HepG2 (cell line): ENCODE measurements around the gene SLC25A17. TPM values are rescaled to one million over a fixed set of nuclear protein-coding genes. Genes with fewer than 3 reads are reported as not detected.

Experiments
- ATAC-seq: fragments of 200-7000 bp; cut with Tn5 transposase; 3 replicates; pipeline ENCODE4 v1.9.1; 2020; ENCODE audit warnings: mild to moderate bottlenecking, moderate library complexity
- BruUV-seq: library from RNA; stranded (reverse); fragments of 400-500 nt; replicated peaks from 2 replicates; lab custom pipeline; 2021; lab: Mats Ljungman, UMichigan
- CTCF ChIA-PET: fragments of 300-600 bp; formaldehyde crosslinking; extraction: SDS; loops from one replicate; lab custom pipeline; 2021; ENCODE audit warnings: low total read pairs, inconsistent platforms, low intra/inter-chr PET ratio; lab: Yijun Ruan, JAX
- POLR2A ChIA-PET: fragments of 350-600 bp; sonication (Branson Sonifier 250); formaldehyde crosslinking; loops from one replicate; lab custom pipeline; 2020; ENCODE audit warnings: antibody characterized with exemption, inconsistent platforms; lab: Yijun Ruan, JAX
- DNase-seq: peaks from one replicate; pipeline ENCODE4 v3.0.0-alpha.2; 2015; ENCODE audit warnings: low spot score
- FAIRE-seq: peaks from 3 replicates; lab custom pipeline; 2011; peaks lifted over from hg19 to GRCh38; lab: Jason Lieb, UNC
- H2AFZ ChIP-seq: one replicate; pipeline ENCODE4 v1.6.1; 2011; ENCODE audit warnings: low read length, inconsistent platforms
- H3K27ac ChIP-seq: fragments of 300-600 bp; 3 replicates; pipeline ENCODE4 v1.8.0; 2011; ENCODE audit warnings: mixed run types, mild to moderate bottlenecking, mixed read lengths, low read length, inconsistent platforms; ENCODE audit not compliant: insufficient read depth; ENCODE audit errors: extremely low read length
- H3K27me3 ChIP-seq, 2 experiments: fragments of 200-600 bp in 1 of 2; 2 replicates in 1 of 2; 3 replicates in 1 of 2; pipeline versions ENCODE4 v1.6.0 to v1.8.0; 2011; ENCODE audit warnings: low read length in 2 of 2, mild to moderate bottlenecking in 2 of 2, moderate library complexity in 2 of 2, inconsistent platforms in 1 of 2; ENCODE audit not compliant: insufficient read depth in 2 of 2, control insufficient read depth in 1 of 2
- H3K36me3 ChIP-seq, 2 experiments: fragments of 200-600 bp in 1 of 2; replicated peaks in 1 of 2; 2 replicates in 1 of 2; 3 replicates in 1 of 2; pipeline versions ENCODE4 v1.5.1 to v1.8.0; 2011; ENCODE audit warnings: low read length in 2 of 2, inconsistent platforms in 1 of 2; ENCODE audit not compliant: insufficient read depth in 2 of 2, control insufficient read depth in 1 of 2
- H3K4me1 ChIP-seq: 2 replicates; pipeline ENCODE4 v1.5.1; 2012; ENCODE audit warnings: low read length, inconsistent platforms; ENCODE audit not compliant: insufficient read depth
- H3K4me2 ChIP-seq: 2 replicates; pipeline ENCODE4 v1.6.0; 2011; ENCODE audit warnings: low read depth, low read length, inconsistent platforms
- H3K4me3 ChIP-seq, 3 experiments: fragments of 200-600 bp in 1 of 3; sonication (generic), shearing (Covaris generic) in 1 of 3; replicated peaks in 1 of 3; 2 replicates each; pipeline ENCODE4 v1.5.1; 2011 to 2016; ENCODE audit warnings: low read length in 3 of 3, inconsistent platforms in 2 of 3, low read depth in 2 of 3, mild to moderate bottlenecking in 2 of 3, control low read depth in 1 of 3, mixed read lengths in 1 of 3; ENCODE audit not compliant: insufficient read depth in 1 of 3
- H3K79me2 ChIP-seq: one replicate; pipeline ENCODE4 v1.6.1; 2011; ENCODE audit warnings: low read length, inconsistent platforms; ENCODE audit not compliant: insufficient read depth
- H3K9ac ChIP-seq: 2 replicates; pipeline ENCODE4 v1.6.0; 2011; ENCODE audit warnings: mild to moderate bottlenecking, low read depth, low read length, inconsistent platforms; ENCODE audit not compliant: insufficient read depth
- H3K9me3 ChIP-seq: 2 replicates; pipeline ENCODE4 v1.5.1; 2012; ENCODE audit warnings: mild to moderate bottlenecking, low read length
- H4K20me1 ChIP-seq: 2 replicates; pipeline ENCODE4 v1.6.0; 2011; ENCODE audit warnings: inconsistent platforms, mild to moderate bottlenecking, low read length, moderate library complexity; ENCODE audit not compliant: insufficient read depth
- DNMT1 ChIP-seq: sonication (generic); formaldehyde crosslinking; IDR thresholded peaks from 2 replicates; pipeline ENCODE4 v1.5.1; 2020; ENCODE audit warnings: mild to moderate bottlenecking, missing genetic modification reagents
- HNF4A ChIP-seq: sonication (generic); formaldehyde crosslinking; IDR thresholded peaks from 2 replicates; pipeline ENCODE4 v1.4.0; 2020; ENCODE audit warnings: missing genetic modification reagents
- PATZ1 ChIP-seq: sonication (generic); formaldehyde crosslinking; IDR thresholded peaks from 2 replicates; pipeline ENCODE4 v1.4.0; 2020; ENCODE audit warnings: missing genetic modification reagents
- SALL1 ChIP-seq: sonication (generic); formaldehyde crosslinking; IDR thresholded peaks from 2 replicates; pipeline ENCODE4 v1.8.0; 2022; ENCODE audit warnings: mild to moderate bottlenecking, missing genetic modification reagents
- SOX6 ChIP-seq, 2 experiments: fragments of 450-650 bp in 1 of 2; sonication (generic) in 1 of 2; formaldehyde crosslinking in 1 of 2; IDR thresholded peaks; 2 replicates each; pipeline versions ENCODE4 v1.4.0 to v1.6.1; 2017 to 2020; ENCODE audit warnings: antibody characterized with exemption in 1 of 2, mild to moderate bottlenecking in 1 of 2, missing genetic modification reagents in 1 of 2
- WGBS: methylation state at CpG from one replicate; pipeline ENCODE4 v1.1.6; 2017; ENCODE audit warnings: low lambda C conversion rate; 5-methylcytosine and 5-hydroxymethylcytosine counted together
- in situ Hi-C: cut with HindIII; loops from 2 replicates; pipeline ENCODE4 v1.10.0; 2017; ENCODE audit warnings: low pct_unique_long_range_greater_than_20kb; ENCODE audit not compliant: extremely low pct_ligation_motif_present
- intact Hi-C: fragments of 100-400 bp; cut with micrococcal nuclease; formaldehyde crosslinking; loops from one replicate; pipeline ENCODE4 v1.10.0; 2022; ENCODE audit not compliant: unreplicated experiment
- polyA plus RNA-seq, 8 experiments: library from polyadenylated mRNA; depleted of rRNA in 3 of 8; stranded (reverse) in 7 of 8; unstranded in 1 of 8; fragments of >200 nt; fragmentation: Illumina TruSeq in 4 of 8; extraction: Trizol in 4 of 8; gene quantifications; 2 replicates each; pipeline versions ENCODE4 v1.2.1 to v1.2.3, GENCODE V29; 2011 to 2016; ENCODE audit warnings: low read depth in 4 of 8, missing spikeins in 1 of 8, mixed read lengths in 1 of 8; ENCODE audit not compliant: insufficient read depth in 1 of 8
- total RNA-seq, 5 experiments: library from RNA; depleted of rRNA; stranded (reverse); fragments of >200 nt; fragmentation: Illumina TruSeq; extraction: Trizol; gene quantifications; 2 replicates each; pipeline ENCODE4 v1.2.3, GENCODE V29; 2016; ENCODE audit warnings: low read depth in 1 of 5
- TF ChIP-seq, protein P1 (sequence below): sonication (generic); formaldehyde crosslinking; IDR thresholded peaks from 2 replicates; pipeline ENCODE4 v1.5.0; 2020; ENCODE audit warnings: mild to moderate bottlenecking, missing genetic modification reagents, borderline replicate concordance
- TF ChIP-seq, protein P2 (sequence below): sonication (generic); formaldehyde crosslinking; IDR thresholded peaks from 2 replicates; pipeline ENCODE4 v1.5.0; 2020; ENCODE audit warnings: mild to moderate bottlenecking, missing genetic modification reagents
- TF ChIP-seq, protein P3 (sequence below): IDR thresholded peaks from 2 replicates; pipeline ENCODE4 v1.6.1; 2012; ENCODE audit warnings: low read depth, low read length, improper control_type of control experiment

Gene SLC25A17
- total and polyA plus RNA-seq, 2 of the 13 experiments (the other 11 are each of a cell fraction or from before 2014, with no cell fraction given): 15.7 to 27.9 TPM

- no TSS peak for BruUV-seq
- in situ Hi-C loops (no loop called here), intact Hi-C loops (no loop called here)
- Histone ChIP-seq H3K79me2 (no peaks in the 10 kb centered on the region), H3K4me3 (no peak overlapping the region), H3K27ac (peak overlapping the region; percentile 73), H4K20me1 (no peaks in the 10 kb centered on the region), H3K36me3 (peaks cover 8 to 29% of the 10 kb centered on the region in 2 experiments; a peak in 4 of 5 replicates), H2AFZ (no peak overlapping the region), H3K4me2 (peak overlapping the region; percentile 27; the same call in 1 of the 2 replicates), H3K27me3 (no peaks in the 10 kb centered on the region), H3K9me3 (no peaks in the 10 kb centered on the region), H3K9ac (no peak overlapping the region), H3K4me1 (peaks cover 14% of the 10 kb centered on the region)
- no peak for FAIRE-seq
- 84% methylated on average over 7 of the region's 7 CpGs for WGBS
- POLR2A ChIA-PET: interaction anchor here (0.7 to 1.9 kb wide), 3 partner anchors 26 to 29 kb away, joined by 3 to 7 read pairs (median 3); partner anchors contain the start of genes ST13 and XPNPEP3
- no peak; the same call in 2 of the 3 replicates for ATAC-seq
- CTCF ChIA-PET: no interaction called here
- DNase-seq: peak; percentile 52
- TF ChIP-seq, protein P1, sequence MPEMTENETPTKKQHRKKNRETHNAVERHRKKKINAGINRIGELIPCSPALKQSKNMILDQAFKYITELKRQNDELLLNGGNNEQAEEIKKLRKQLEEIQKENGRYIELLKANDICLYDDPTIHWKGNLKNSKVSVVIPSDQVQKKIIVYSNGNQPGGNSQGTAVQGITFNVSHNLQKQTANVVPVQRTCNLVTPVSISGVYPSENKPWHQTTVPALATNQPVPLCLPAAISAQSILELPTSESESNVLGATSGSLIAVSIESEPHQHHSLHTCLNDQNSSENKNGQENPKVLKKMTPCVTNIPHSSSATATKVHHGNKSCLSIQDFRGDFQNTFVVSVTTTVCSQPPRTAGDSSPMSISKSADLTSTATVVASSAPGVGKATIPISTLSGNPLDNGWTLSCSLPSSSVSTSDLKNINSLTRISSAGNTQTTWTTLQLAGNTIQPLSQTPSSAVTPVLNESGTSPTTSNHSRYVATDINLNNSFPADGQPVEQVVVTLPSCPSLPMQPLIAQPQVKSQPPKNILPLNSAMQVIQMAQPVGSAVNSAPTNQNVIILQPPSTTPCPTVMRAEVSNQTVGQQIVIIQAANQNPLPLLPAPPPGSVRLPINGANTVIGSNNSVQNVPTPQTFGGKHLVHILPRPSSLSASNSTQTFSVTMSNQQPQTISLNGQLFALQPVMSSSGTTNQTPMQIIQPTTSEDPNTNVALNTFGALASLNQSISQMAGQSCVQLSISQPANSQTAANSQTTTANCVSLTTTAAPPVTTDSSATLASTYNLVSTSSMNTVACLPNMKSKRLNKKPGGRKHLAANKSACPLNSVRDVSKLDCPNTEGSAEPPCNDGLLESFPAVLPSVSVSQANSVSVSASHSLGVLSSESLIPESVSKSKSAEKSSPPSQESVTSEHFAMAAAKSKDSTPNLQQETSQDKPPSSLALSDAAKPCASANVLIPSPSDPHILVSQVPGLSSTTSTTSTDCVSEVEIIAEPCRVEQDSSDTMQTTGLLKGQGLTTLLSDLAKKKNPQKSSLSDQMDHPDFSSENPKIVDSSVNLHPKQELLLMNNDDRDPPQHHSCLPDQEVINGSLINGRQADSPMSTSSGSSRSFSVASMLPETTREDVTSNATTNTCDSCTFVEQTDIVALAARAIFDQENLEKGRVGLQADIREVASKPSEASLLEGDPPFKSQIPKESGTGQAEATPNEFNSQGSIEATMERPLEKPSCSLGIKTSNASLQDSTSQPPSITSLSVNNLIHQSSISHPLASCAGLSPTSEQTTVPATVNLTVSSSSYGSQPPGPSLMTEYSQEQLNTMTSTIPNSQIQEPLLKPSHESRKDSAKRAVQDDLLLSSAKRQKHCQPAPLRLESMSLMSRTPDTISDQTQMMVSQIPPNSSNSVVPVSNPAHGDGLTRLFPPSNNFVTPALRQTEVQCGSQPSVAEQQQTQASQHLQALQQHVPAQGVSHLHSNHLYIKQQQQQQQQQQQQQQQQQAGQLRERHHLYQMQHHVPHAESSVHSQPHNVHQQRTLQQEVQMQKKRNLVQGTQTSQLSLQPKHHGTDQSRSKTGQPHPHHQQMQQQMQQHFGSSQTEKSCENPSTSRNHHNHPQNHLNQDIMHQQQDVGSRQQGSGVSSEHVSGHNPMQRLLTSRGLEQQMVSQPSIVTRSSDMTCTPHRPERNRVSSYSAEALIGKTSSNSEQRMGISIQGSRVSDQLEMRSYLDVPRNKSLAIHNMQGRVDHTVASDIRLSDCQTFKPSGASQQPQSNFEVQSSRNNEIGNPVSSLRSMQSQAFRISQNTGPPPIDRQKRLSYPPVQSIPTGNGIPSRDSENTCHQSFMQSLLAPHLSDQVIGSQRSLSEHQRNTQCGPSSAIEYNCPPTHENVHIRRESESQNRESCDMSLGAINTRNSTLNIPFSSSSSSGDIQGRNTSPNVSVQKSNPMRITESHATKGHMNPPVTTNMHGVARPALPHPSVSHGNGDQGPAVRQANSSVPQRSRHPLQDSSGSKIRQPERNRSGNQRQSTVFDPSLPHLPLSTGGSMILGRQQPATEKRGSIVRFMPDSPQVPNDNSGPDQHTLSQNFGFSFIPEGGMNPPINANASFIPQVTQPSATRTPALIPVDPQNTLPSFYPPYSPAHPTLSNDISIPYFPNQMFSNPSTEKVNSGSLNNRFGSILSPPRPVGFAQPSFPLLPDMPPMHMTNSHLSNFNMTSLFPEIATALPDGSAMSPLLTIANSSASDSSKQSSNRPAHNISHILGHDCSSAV (CRISPR knock-in tag): no peak
- TF ChIP-seq, protein P2, sequence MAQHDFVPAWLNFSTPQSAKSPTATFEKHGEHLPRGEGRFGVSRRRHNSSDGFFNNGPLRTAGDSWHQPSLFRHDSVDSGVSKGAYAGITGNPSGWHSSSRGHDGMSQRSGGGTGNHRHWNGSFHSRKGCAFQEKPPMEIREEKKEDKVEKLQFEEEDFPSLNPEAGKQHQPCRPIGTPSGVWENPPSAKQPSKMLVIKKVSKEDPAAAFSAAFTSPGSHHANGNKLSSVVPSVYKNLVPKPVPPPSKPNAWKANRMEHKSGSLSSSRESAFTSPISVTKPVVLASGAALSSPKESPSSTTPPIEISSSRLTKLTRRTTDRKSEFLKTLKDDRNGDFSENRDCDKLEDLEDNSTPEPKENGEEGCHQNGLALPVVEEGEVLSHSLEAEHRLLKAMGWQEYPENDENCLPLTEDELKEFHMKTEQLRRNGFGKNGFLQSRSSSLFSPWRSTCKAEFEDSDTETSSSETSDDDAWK (CRISPR knock-in tag): no peak
- TF ChIP-seq PATZ1: peak; percentile 46; the same call in 1 of the 2 replicates
- peak; percentile 57; the same call in 1 of the 2 replicates for TF ChIP-seq SALL1 (CRISPR knock-in tag)
- TF ChIP-seq DNMT1 (CRISPR knock-in tag): no peak
- TF ChIP-seq SOX6 (IDR thresholded peaks at IDR 0.05): no peak
- peak; percentile 23; the same call in 1 of the 2 replicates for TF ChIP-seq SOX6 (CRISPR knock-in tag; IDR thresholded peaks at IDR 0.05)
- TF ChIP-seq, protein P3, sequence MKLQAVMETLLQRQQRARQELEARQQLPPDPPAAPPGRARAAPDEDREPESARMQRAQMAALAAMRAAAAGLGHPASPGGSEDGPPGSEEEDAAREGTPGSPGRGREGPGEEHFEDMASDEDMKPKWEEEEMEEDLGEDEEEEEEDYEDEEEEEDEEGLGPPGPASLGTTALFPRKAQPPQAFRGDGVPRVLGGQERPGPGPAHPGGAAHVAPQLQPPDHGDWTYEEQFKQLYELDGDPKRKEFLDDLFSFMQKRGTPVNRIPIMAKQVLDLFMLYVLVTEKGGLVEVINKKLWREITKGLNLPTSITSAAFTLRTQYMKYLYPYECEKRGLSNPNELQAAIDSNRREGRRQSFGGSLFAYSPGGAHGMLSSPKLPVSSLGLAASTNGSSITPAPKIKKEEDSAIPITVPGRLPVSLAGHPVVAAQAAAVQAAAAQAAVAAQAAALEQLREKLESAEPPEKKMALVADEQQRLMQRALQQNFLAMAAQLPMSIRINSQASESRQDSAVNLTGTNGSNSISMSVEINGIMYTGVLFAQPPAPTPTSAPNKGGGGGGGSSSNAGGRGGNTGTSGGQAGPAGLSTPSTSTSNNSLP: peak; percentile 43; the same call in 1 of the 2 replicates
- peak; percentile 67 for TF ChIP-seq HNF4A (CRISPR knock-in tag)
These were observed 8.0 kb upstream of the SLC25A17 start for GRCh38 chr22:40826984-40827741.
